ENCODE data around the gene AKAP8.

DNA sequence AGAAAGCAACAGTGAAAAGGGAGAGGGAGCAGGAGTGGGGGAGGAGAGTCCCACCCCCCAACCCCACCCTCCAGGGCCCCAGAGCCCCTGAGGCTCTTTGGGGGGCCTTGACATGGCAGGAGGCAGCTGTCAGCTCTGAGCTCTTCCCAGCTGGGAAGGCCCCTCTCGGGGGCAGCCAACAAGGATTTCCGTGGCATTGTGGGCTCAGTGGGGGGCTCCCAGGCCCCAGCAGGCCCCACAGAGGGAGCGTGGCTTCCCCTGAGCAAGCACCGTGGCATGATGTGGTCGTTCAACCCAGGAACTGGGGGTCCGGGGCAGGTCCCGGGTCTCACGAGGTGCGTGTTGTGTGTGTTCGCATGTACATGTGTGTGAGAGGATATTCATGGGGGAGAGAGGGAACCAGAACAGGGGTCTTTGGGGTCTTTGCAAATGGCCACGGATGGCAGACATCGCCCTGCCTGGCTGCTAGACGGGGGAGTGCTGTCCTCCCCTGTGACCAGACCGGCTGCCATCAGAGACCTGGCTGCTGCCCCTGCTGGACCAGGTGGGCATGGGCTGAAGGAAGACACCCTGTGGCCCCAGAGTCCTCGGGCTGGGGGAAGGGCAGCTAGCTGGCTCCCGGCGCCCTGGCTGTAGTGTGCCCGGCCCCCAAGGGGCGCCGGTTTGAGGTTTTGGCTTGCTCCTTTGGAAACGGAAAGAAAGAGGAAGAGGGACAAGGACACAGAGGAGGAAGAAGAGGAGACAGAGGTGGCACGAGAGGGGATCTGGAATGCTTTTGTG, 42.9 kb upstream of the AKAP8 start:
- TF ChIP-seq CTCF (IDR thresholded peaks at IDR 0.05; ENCODE audit: low read depth, low read length) (no peak), POLR2A (IDR thresholded peaks at IDR 0.05; ENCODE audit: extremely low read depth, insufficient read length) (no peak)
